ENCODE results near the gene CYP3A4.
A peak's percentile ranks its signal among the peaks of the same experiment; 100 is the strongest.
"Not testable (repeated sequence)": the region's sequence is repeated elsewhere in the genome, so short reads cannot be mapped to it uniquely, and the experiment has no call there.

CYP3A4 gene

DNA sequence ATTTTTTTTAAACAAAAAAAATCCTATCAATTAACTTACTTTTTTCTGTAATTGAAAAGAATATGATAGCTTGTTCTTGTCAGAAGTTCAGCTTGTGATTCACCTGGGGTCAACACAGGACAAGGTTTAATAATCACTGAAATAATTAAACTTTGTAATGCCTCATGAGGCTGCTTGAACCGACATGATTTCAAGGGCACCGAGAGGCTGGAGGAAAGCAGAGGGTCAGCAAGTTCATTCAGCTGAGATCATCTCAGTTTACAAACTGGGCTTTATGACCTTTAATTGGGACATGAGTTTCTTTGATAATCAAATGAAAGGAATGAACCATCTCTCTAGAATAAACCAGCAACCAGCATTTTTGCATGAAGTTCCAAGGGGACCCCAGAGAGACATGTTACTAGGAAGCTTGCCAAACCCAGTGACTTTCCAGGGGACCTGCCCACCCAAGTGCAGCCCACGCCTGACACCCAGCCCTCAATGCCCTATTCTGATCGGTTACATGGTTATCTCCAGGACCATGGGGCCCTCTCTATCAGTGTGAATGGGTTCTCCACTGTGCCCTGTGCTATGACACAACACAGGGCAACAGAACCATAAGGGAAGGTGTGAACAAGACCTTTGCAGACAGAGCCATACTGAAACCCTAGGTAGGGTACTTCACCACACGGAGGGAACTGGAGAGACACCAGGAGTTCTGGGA is 7.8 kb upstream of the CYP3A4 start:
- DNase-seq, result no peak

DNA sequence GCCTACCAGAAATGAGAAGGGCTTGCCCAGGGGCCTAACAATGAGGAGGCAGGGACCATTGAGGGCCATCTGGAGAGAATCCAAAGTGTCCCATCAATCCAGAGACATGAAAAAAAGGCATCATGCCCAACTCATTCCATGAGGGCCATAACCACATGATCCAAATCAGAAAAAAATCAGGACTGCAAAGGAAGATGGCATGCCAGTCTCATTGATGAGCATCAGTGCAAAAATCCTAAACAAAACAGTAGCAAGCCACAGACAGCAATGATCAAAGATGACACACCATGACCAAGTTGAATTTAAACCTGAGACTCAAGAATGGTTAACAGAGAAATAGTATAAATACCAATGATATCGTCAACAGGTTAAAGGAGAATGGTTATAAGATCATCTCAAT is 7.0 kb upstream of the CYP3A4 start:
- no peak for DNase-seq

DNA sequence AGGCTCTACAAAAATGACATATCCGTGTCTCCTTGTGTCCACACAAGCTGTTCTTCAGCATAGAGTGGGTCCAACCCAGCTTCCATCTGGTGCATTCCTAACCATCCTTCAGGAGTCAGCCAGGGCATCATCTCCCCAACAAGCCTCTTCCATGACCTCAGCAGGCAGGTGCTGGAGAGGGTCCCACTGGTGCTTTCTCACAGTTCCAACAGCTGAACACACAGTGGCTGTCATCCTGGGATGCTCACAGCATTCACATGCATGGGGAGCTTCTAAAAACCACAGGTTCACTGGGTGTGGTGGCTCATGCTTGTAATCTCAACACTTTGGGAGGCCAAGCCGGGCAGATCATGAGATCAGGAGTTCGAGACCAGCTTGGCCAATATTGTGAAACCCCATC is 6.4 kb upstream of the CYP3A4 start:
- no peak for DNase-seq

DNA sequence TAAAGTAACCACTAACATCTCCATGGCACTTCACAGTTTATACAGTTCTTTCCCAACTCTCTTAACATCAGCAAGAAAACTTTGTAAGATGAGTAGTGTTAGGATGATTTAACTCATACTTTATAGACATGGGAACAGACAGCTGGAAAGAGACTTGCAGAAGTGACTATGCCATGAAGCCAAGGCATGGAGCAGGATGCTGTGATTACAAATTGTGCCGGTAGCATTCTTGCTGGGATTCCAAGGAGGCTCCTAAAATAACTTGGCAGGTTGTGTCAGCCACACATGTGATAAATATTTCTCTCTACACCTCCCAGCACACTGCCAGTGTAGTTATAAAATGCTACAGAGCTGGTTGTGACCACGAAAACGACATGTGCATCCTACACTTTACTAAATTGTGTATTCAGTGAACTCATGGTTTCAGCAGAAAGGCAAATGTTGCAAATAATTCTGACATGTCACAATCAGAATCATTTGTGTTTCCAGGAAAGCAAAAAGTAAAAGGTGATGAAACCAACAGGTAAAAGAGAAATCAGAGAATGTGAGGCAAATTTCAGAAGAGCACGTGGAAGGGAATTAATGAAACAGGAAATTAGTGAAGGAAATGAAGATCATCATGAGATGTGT is 5.6 kb upstream of the CYP3A4 start:
- no peak for DNase-seq

DNA sequence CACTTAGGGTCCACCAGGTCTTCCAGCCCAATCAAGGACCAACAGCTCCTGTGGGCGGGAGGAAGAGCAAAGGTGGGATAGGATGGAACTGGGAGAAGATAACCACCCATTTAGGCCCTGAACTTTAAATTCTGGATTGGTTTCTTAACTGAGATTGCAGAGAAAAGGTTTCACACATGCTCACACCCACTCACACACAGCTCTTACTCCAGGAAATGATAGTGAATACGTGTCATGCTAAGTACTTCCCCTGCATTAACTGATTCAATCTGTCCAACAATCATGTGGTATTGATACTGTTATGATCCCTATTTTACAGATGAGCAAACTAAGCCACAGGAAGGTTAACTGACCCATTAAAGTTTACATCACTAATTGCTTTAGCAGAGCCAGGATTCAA is 4.6 kb upstream of the CYP3A4 start:
- peak; percentile 35 to 55 (median 41) for DNase-seq

DNA sequence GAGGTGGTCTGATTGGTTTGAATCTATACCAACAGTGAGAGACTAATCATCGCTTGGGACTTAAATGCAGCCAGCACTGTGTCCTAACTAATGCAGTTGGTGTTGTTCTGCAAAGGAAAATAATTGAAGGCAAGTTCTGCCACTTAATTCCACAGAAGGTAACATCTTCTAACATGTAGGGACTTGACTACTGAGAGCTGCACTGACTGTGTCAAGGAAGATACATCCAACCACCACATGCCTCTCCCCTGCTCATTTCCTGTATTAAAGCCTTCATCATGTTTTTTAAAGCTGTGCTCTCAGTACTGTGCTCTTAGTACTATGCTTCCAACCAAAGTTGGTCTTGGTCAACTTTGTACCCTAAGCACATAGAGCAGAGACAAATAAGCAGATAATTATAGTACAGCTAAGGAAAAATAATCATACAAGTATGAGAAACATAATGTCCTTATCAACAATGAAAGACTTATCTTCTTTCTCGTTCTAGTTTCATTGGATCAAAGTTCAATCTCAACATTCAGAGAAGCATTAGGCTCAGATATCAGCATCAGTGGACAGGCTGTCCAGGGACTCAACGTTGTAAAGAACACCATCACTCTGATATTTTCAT is 2.8 kb upstream of the CYP3A4 start:
- DNase-seq, result no peak

DNA sequence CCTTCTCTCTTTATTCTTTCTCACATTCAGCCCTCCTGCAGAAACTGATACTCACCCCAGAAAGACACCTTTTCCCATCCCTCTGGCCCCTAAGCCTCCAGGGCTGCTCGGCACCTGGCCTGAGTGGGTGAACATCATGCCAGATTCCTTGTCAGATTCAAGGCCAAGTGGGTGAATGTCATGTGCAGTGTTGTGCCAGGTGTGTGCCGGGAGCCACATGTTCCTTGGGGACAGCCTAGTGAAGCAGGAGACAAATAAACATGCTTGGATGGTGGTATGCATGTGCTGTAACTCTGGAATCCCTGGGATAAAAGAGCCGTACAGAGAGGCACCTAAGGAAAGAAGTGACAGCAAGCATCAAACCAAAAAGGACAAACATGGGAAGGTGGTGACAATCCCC is 1.7 kb upstream of the CYP3A4 start:
- DNase-seq, result not testable (repeated sequence)

DNA sequence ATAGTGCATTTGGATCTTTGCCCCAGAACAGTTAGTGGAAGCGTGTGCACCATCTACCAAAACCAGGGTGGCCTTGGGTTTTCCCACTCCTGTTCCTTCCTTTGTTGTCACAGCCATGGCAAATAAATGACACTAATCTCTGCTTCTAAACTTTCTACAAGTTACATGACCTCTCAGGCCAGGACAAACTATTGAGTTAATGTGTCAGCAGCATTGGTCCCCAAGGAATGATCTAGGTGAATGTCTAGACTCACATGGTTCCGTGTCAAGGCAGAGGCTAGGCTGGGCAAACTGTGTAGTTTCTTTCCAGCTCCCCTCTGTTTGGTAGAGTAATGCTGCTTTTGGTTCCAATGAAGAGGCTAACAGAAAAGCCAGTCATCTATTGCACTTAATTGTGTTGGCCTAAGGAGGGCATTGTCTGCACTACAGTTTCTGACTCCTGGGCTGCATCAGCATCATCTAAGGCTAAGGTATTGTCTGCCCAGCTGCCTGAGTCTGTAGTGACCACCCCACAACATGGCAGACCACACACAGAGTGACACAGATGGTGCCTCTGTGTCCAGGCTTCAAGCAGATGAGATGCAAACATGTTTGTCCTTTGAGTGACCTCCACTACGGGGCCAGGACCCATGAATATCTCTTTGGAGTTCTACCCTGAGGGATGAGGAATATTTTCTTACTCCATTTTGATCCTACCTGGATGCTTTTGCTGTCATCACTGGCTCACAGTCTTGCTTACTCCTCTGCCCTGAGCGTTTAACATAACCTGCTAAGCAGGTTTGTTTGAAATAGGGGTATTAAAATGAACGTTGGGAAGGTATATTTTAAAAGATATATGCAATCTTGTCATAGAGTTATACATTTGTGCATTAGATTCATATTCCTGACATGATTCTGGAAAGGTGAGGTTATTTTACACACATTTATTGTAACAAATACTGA is 1.7 kb downstream of the CYP3A4 start:
- DNase-seq, result no peak

DNA sequence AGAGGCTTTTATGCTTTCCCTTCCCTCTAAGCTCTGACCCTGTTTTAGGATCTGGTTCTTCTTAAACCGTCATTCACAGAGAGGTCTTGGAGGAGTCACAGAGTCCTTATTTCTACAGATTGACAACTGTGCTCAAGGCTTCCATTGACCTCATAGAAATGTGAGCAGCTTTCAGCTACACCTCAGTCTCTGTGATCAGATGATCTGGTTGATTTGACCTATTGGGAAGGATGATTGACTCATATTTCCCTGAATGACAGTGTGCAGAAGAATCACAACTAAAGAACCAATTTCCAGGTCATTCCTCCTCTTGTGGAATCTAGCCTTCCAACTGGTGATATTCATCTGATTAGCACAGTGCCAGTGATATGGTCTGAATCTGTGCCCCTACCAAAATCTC is 3.4 kb downstream of the CYP3A4 start:
- no peak for DNase-seq

DNA sequence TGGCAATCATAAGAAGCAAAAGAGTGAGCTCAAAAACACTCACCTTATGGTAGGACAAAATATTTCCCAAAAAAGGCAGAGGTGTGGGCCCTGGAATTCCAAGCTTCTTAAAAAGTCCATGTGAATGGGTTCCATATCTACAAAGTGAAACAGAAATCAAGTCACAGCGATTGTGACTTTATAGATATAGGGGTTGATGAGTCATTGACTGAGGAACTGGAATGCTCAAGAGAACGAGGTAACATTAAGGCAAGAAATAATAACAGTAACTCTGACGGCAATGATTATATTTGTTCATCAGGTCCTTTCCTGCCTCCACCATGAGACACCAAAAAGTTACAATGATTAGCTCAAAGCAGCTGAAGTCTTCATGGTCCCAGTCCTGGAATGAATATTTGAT is 4.0 kb downstream of the CYP3A4 start:
- no peak for DNase-seq

DNA sequence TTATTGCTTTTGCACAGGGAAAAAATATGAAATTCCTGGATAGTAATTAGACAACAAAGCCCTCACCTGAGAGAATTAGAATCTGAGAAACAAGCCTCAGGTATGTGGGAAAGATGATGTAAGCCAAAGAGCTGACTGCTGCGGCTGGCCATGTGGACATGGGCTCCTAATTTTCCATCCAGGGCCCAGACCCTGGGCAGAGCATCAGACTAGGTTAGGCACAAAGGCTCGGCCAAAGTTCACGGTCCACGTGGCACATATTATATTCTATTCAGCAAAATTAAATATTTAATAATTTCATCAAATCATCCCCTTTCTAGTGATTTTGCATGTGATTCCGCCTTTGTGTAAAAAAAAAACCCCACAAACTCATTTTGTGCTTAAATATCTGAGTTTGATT is 5.1 kb downstream of the CYP3A4 start:
- no peak for DNase-seq

DNA sequence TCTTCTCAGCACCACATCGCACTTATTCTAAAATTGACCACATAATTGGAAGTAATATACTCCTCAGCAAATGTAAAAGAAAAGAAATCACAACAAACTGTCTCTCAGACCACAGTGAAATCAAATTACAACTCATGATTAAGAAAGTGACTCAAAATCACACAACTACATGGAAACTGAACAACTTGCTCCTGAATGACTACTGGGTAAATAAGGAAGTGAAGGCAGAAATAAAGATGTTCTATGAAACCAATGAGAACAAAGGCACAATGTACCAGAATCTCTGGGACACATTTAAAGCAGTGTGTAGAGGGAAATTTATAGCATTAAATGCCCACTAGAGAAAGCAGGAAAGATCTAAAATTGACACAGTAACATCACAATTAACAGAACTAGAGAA is 10.6 kb downstream of the CYP3A4 start:
- DNase-seq, result peak in 1 of 3 donors; percentile 4

DNA sequence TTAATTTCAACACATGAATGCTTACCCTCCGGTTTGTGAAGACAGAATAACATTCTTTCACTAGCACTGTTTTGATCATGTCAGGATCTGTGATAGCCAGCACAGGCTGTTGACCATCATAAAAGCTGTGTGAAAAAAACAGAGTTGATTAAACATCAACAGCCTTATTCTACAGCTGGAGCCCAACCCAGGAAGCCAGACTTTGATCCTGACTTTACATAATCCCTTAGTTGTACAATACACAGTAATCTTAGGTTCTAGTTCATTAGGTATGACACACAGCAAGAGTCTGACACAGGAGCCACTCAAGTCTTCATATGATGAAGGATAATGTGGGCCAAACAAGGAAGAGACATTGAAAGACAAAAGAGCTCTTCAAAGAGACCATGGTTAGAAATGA is 11.4 kb downstream of the CYP3A4 start:
- no peak for DNase-seq

DNA sequence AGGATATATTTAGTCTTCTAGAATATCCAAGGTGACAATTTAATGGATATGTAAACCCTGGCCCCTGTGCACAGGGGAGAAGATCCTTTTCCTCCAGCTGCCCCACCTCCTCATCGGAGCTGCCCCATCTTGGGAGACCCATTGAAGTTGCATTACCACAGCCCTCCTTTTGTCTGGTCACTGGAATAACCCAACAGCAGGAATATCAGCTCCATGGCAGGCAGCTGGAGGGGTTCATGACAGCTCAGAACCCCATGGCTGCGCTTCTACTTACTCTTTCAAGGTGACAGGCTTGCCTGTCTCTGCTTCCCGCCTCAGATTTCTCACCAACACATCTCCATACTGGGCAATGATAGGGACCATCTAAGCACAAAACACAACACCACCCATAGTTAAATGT is 14.5 kb downstream of the CYP3A4 start:
- DNase-seq, result not testable (repeated sequence)

DNA sequence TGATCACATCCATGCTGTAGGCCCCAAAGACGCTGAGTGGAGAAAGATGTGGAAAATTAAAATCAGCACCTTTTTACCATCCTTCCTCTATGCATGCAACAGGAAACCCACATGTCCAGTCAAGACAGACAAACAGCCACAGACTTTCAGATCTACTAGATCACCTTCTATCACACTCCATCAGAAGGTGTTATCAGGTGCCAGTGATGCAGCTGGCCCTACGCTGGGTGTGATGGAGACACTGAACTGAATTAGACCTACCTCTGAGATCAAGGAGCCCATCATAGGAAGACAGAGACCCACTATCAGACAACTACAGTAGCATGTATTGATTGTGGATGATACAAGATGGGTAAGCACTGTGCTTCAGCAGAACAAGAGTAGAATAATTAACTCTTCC is 15.5 kb downstream of the CYP3A4 start:
- no peak for DNase-seq

DNA sequence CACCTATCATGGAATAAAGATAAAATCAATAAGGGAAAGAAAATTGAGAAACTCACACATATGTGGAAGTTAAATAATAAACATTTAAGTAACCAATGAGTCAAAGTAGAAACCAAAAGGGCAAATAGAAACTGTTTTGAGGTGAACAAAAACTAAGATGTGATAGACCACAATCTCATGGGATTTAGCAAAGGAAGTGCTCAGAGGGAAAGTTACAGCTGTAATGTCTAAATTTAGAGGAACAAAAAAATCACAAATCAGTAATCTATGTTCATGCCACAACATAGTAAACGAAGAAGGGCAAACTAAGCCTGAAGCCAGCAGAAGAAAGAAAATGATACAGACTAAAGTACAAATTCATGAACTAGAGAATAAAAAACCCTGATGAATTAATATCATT is 16.3 kb downstream of the CYP3A4 start:
- peak in 1 of 3 donors; percentile 24 for DNase-seq

DNA sequence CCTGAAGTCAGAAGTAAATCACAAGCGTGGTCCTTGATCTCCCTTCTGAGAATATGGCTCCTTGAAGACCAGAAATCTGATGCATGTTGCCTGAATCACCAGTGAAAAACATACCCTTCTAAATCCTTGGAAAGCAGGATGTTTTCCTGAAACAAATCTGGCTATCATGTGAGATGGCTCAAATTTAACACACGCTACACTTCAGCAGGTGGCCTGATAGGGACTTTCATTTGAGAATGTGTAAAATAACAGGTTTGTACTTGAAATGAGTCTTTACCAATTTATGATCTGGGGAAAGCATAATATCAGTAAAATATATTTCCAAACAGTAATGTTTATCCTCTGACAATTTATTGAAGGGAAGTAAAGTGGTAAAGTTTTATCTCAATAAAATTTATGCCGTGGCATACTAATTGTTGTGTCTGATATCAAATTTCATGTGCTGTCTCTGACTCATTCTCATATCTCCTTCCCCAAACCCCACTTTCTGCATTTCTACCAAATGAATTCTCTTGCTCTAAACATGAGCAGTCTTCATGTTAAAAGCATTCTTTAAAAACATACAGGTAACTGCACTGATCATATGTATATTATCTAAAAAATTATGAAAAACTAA is 17.4 kb downstream of the CYP3A4 start:
- DNase-seq, result no peak

DNA sequence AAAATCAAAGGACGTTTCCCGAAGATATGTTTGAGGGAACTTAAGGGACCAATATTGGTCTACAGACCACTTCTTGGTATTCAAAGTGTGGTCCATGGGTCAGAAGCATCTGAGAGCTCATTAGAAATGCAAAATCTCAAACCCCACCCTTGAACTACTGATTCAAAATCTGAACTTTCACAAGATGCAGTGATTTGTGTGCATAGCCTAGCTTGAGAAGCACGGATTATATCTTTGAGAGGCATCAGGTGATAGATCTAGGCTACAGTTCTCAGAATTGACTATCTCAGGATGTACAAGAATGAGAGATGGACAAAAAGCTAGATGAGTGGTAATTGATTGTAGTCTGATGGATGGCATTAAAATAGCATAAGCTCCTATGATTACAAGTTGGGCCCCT is 19.5 kb downstream of the CYP3A4 start:
- DNase-seq, result no peak

DNA sequence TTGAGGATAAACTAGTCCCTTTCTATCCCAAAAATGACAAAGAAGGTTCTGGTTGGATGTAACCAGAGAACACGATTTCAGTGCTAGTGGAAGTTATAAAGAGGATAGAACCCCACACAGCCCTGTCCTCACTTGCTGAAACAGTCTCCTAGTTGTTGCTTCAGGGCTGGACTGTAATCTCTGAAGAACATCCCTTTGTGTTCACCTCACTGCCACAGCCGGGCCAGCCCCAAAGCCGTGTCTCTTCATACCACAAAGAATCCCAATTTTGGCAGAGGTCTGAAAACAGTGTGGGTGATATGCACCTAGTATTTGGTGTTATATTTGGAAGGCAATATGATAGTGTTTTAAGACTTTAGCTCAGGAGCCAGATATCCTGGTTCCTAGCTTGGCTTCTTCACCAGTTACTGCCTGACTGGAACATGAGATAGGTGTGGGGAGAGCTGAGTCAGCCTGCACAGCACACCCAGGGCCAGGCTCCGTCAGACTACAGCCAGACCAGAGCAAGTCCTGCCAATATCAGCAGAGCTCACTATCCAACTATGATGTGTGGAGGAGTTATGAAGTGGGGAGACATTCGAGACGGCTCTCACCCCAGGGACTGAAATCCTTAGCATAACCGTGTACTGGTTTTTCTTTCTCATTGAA is 21.2 kb downstream of the CYP3A4 start:
- no peak for DNase-seq

DNA sequence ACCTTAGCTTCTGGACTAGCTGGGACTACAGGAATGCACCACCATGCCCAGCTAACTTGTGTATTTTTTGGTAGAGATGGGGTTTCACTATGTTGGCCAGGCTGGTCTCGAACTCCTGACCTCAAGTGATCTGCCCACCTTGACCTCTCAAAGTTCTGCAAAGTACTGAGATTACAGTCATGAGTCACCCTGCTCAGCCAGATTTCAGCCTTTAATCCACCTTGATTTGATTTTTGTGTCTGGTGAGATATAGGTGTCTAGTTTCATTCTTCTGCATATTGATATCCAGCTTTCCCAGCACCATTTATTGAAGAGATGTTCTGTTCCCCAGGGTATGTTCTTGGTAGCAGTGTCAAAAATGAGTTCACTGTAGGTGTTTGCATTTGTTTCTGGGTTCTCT is 28.9 kb downstream of the CYP3A4 start:
- DNase-seq, result no peak

DNA sequence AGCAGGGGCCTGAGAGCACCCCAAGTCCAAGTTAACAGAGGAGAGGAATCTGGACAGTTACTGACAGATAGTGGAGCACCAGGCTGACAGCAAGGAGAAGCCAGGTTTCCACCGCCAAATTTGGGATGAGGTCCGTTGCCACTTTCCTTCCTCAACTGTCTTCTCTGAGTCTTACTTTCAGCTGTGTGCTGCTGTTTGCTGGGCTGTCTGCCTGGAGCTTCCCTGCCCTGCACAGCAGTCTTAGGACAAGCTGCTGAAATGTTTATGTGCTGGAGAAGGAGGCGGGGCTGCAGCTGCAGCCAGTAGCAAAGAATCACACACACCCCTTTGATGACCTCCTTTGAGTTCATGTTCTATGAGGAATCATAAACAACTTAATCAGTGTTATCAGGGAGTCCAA is 31.6 kb downstream of the CYP3A4 start:
- no peak for DNase-seq

DNA sequence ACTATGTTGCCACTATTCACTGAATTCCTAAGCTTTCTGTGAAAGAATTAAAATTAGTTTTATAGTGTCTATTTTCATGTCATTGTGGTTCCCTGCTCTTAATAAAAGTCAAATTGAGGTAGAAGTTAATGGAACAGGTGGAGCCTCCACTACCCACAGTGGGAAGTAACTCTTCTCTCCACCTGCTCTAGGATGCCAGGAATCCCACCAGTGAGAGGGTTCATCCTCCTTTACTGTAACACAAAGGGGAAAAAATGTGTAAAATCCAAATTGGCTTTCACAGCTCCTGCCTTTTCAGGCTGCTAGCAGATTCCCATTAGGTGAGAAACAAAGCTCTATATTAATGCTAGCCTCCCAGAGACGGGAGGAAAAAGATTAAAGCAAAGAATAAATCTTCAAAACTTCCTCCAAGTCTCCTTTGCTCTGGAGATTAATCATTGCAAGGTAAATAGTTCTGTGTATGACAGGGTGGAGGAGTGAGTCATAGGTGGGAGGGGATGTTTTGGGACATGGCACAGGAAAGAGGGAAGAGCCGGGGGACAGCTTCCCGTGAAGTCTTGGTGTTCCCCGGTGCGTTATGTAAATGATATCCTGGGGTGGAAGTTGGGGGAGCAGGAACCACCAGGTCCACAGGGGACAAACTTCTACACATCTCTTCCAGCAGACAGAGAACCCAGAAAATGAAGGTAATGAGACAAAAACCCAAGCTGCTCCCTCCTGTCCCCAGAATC is 32.5 kb downstream of the CYP3A4 start:
- DNase-seq, result not testable (repeated sequence)
